HG03571 (cell line): Measurements from ENCODE around the gene WDFY3.
"Not testable (repeated sequence)": the region's sequence is repeated elsewhere in the genome, so short reads cannot be mapped to it uniquely, and the experiment has no call there.

Experiments used
- ATAC-seq: cut with Tn5 transposase; IDR thresholded peaks from one replicate; pipeline ENCODE4 v1.9.1; 2021; ENCODE audit not compliant: unreplicated experiment

The WDFY3 gene

GRCh38 chr4:84857296-84857695 lies 109.2 kb downstream of the WDFY3 start:
- ATAC-seq, result no peak

GRCh38 chr4:84856468-84857049 lies 109.9 kb downstream of the WDFY3 start:
- ATAC-seq, result no peak

- ATAC-seq, result no peak
Observed at GRCh38 chr4:84855774-84856173, 110.7 kb downstream of the WDFY3 start.

GRCh38 chr4:84852081-84852480 lies 114.4 kb downstream of the WDFY3 start:
- no peak for ATAC-seq

GRCh38 chr4:84849051-84849640 lies 117.3 kb downstream of the WDFY3 start:
- ATAC-seq, result no peak

- no peak for ATAC-seq
Observed at GRCh38 chr4:84848432-84848831, 118.1 kb downstream of the WDFY3 start.

GRCh38 chr4:84847978-84848377 lies 118.5 kb downstream of the WDFY3 start:
- no peak for ATAC-seq

- no peak for ATAC-seq
Observed at GRCh38 chr4:84846985-84847384, 119.5 kb downstream of the WDFY3 start.

- ATAC-seq, result no peak
Observed at GRCh38 chr4:84841435-84841834, 125.1 kb downstream of the WDFY3 start.

- ATAC-seq, result no peak
Observed at GRCh38 chr4:84837751-84838150, 128.7 kb downstream of the WDFY3 start.

GRCh38 chr4:84829633-84830032 lies 136.9 kb downstream of the WDFY3 start:
- not testable (repeated sequence) for ATAC-seq

GRCh38 chr4:84826681-84827080 lies 139.8 kb downstream of the WDFY3 start:
- no peak for ATAC-seq

- ATAC-seq, result no peak
Observed at GRCh38 chr4:84825701-84826341, 140.7 kb downstream of the WDFY3 start.

GRCh38 chr4:84821064-84821463 lies 145.4 kb downstream of the WDFY3 start:
- ATAC-seq, result no peak

- ATAC-seq, result no peak
Observed at GRCh38 chr4:84814094-84814750, 152.3 kb downstream of the WDFY3 start.

GRCh38 chr4:84809946-84810345 lies 156.5 kb downstream of the WDFY3 start:
- ATAC-seq, result no peak

GRCh38 chr4:84808332-84808731 lies 158.2 kb downstream of the WDFY3 start:
- no peak for ATAC-seq

GRCh38 chr4:84806541-84806940 lies 159.9 kb downstream of the WDFY3 start:
- not testable (repeated sequence) for ATAC-seq

GRCh38 chr4:84804136-84804535 lies 162.4 kb downstream of the WDFY3 start:
- ATAC-seq, result no peak

- no peak for ATAC-seq
Observed at GRCh38 chr4:84803720-84804119, 162.8 kb downstream of the WDFY3 start.

- ATAC-seq, result no peak
Observed at GRCh38 chr4:84803116-84803515, 163.4 kb downstream of the WDFY3 start.

GRCh38 chr4:84800256-84800655 lies 166.2 kb downstream of the WDFY3 start:
- ATAC-seq, result no peak
